GM19438 (cell line): ENCODE data around the gene FCRL1.
A peak's percentile ranks its signal among the peaks of the same experiment; 100 is the strongest.

Experiments used
- ATAC-seq: cut with Tn5 transposase; IDR thresholded peaks from one replicate; pipeline ENCODE4 v1.9.1; 2021; ENCODE audit warnings: low read depth; ENCODE audit not compliant: unreplicated experiment

Gene FCRL1

GRCh38 chr1:157806431-157807149, 13.3 kb downstream of the FCRL1 start:
- ATAC-seq = peak; percentile 87

GRCh38 chr1:157803851-157804250, 16.1 kb downstream of the FCRL1 start:
- no peak for ATAC-seq

GRCh38 chr1:157799996-157800395, 19.9 kb downstream of the FCRL1 start:
- no peak for ATAC-seq

GRCh38 chr1:157798211-157798610, 21.7 kb downstream of the FCRL1 start:
- no peak for ATAC-seq

- no peak for ATAC-seq
These were observed 34.7 kb downstream of the FCRL1 start for GRCh38 chr1:157785248-157785647.

- no peak for ATAC-seq
These were observed 35.1 kb downstream of the FCRL1 start for GRCh38 chr1:157784801-157785200.

GRCh38 chr1:157782931-157783330, 37.0 kb downstream of the FCRL1 start:
- no peak for ATAC-seq

- peak; percentile 55 for ATAC-seq
These were observed 38.9 kb downstream of the FCRL1 start for GRCh38 chr1:157781048-157781447.

- ATAC-seq = peak; percentile 51
These were observed 42.9 kb downstream of the FCRL1 start, which contains the start of gene FCRL2 for GRCh38 chr1:157776971-157777391. TSS of gene FCRL2 (minus strand) at chr1:157777132. CDS start at chr1:157777073, 59 bp downstream.

GRCh38 chr1:157775101-157775870, 44.6 kb downstream of the FCRL1 start:
- no peak for ATAC-seq

GRCh38 chr1:157774412-157774811, 45.5 kb downstream of the FCRL1 start:
- no peak for ATAC-seq

GRCh38 chr1:157773493-157774350, 46.2 kb downstream of the FCRL1 start:
- no peak for ATAC-seq

- no peak for ATAC-seq
These were observed 48.1 kb downstream of the FCRL1 start for GRCh38 chr1:157771661-157772425.

GRCh38 chr1:157770442-157771043, 49.4 kb downstream of the FCRL1 start:
- ATAC-seq = no peak

GRCh38 chr1:157766792-157767191, 53.1 kb downstream of the FCRL1 start:
- ATAC-seq = no peak

- no peak for ATAC-seq
These were observed 61.9 kb downstream of the FCRL1 start for GRCh38 chr1:157758018-157758417.

- ATAC-seq = no peak
These were observed 66.3 kb downstream of the FCRL1 start for GRCh38 chr1:157753611-157754010.

- no peak for ATAC-seq
These were observed 68.6 kb downstream of the FCRL1 start for GRCh38 chr1:157751283-157751682.

GRCh38 chr1:157748262-157748817, 71.6 kb downstream of the FCRL1 start:
- no peak for ATAC-seq
